Activated B cell treated with CpG ODN at 0.5 μM for 24 hours (primary cell): ENCODE data around the gene SMPD1. TPM values are rescaled to one million over a fixed set of nuclear protein-coding genes. Genes with fewer than 3 reads are reported as not detected.

Experiments used
- ATAC-seq: fragments of 200-7000 bp; cut with Tn5 transposase; one replicate; pipeline ENCODE4 v1.10.0; 2021; ENCODE audit warnings: low read depth, mild to moderate bottlenecking, moderate library complexity
- CTCF ChIA-PET: fragments of 350-600 bp; sonication (Branson Sonifier 250); formaldehyde crosslinking; loops from one replicate; lab custom pipeline; 2021; ENCODE audit warnings: antibody characterized with exemption; lab: Charles Lee
- POLR2A ChIA-PET: fragments of 350-600 bp; sonication (Branson Sonifier 250); formaldehyde crosslinking; loops from one replicate; lab custom pipeline; 2021; ENCODE audit warnings: antibody characterized with exemption; lab: Charles Lee
- DNase-seq: peaks from one replicate; pipeline ENCODE4 v3.0.0; 2022
- H3K27ac Mint-ChIP-seq: one replicate; pipeline ENCODE4 v1.8.0; 2020; ENCODE audit warnings: mixed read lengths
- H3K27me3 Mint-ChIP-seq: one replicate; pipeline ENCODE4 v1.8.0; 2021; ENCODE audit warnings: mixed read lengths
- H3K36me3 Mint-ChIP-seq: one replicate; pipeline ENCODE4 v1.8.0; 2021; ENCODE audit warnings: low read depth, mixed read lengths
- H3K4me1 Mint-ChIP-seq: one replicate; pipeline ENCODE4 v1.8.0; 2021; ENCODE audit warnings: mixed read lengths
- H3K4me3 Mint-ChIP-seq: one replicate; pipeline ENCODE4 v1.8.0; 2020; ENCODE audit warnings: mild to moderate bottlenecking, mixed read lengths
- H3K9me3 Mint-ChIP-seq: one replicate; pipeline ENCODE4 v1.8.0; 2020; ENCODE audit warnings: mixed read lengths
- CTCF ChIP-seq: fragments of 200-600 bp; IDR thresholded peaks from one replicate; pipeline ENCODE4 v1.8.0; 2022; ENCODE audit warnings: antibody characterized with exemption, mild to moderate bottlenecking
- intact Hi-C: fragments of 100-400 bp; cut with micrococcal nuclease; formaldehyde crosslinking; loops from one replicate; pipeline ENCODE4 v1.15.1; 2024
- total RNA-seq: library from RNA; stranded (reverse); gene quantifications from 2 replicates; pipeline ENCODE4 v1.2.3, GENCODE V29; 2022

SMPD1 gene
- total RNA-seq, 1 donor from 2014 or later = 16.9 TPM

- H3K9me3 Mint-ChIP-seq = no peaks in the 10 kb centered on the region
- DNase-seq = no peak
- ATAC-seq = no peak
- H3K27me3 Mint-ChIP-seq = no peaks in the 10 kb centered on the region
- peaks cover 12% of the 10 kb centered on the region for H3K36me3 Mint-ChIP-seq
- TF ChIP-seq CTCF = no peak
- H3K4me3 Mint-ChIP-seq = no peak overlapping the region
- H3K27ac Mint-ChIP-seq = no peak overlapping the region
- ChIA-PET POLR2A (interaction anchor here (0.6 kb wide), 1 partner anchor 14 kb away, joined by 5 read pairs; no protein-coding TSS in a partner anchor), CTCF (interaction anchor here (0.5 kb wide), 1 partner anchor 15 kb away, joined by 3 read pairs; no protein-coding TSS in a partner anchor)
- intact Hi-C loops = loop anchor here (5.0 kb wide), 1 partner anchor 208 kb away; the partner anchor contains the start of genes ILK and RRP8
- H3K4me1 Mint-ChIP-seq = peaks cover 32% of the 10 kb centered on the region
Observed at GRCh38 chr11:6393989-6394670, 3.9 kb downstream of the SMPD1 start.

- Mint-ChIP-seq H3K27ac (no peak overlapping the region), H3K4me3 (no peak overlapping the region), H3K27me3 (no peaks in the 10 kb centered on the region), H3K9me3 (no peaks in the 10 kb centered on the region), H3K4me1 (peaks cover 21% of the 10 kb centered on the region), H3K36me3 (peaks cover 10% of the 10 kb centered on the region)
- no peak for DNase-seq
- CTCF ChIA-PET = no interaction called here
- POLR2A ChIA-PET = no interaction called here
- intact Hi-C loops = no loop called here
- no peak for ATAC-seq
- no peak for TF ChIP-seq CTCF
Observed at GRCh38 chr11:6395470-6396060, 5.3 kb downstream of the SMPD1 start.

GRCh38 chr11:6397156-6397555 is 6.9 kb downstream of the SMPD1 start:
- DNase-seq (no peak), ATAC-seq (no peak)
- intact Hi-C loops = no loop called here
- Mint-ChIP-seq H3K4me1 (peaks cover 17% of the 10 kb centered on the region), H3K4me3 (no peak overlapping the region), H3K36me3 (peaks cover 10% of the 10 kb centered on the region), H3K9me3 (no peaks in the 10 kb centered on the region), H3K27me3 (no peaks in the 10 kb centered on the region), H3K27ac (no peak overlapping the region)
- TF ChIP-seq CTCF = no peak
- ChIA-PET POLR2A (no interaction called here), CTCF (no interaction called here)

- intact Hi-C loops = no loop called here
- no peak for ATAC-seq
- no peak for DNase-seq
- Mint-ChIP-seq H3K9me3 (no peaks in the 10 kb centered on the region), H3K27ac (no peak overlapping the region), H3K36me3 (peaks cover 10% of the 10 kb centered on the region), H3K27me3 (no peaks in the 10 kb centered on the region), H3K4me3 (no peak overlapping the region), H3K4me1 (peaks cover 21% of the 10 kb centered on the region)
- ChIA-PET CTCF (no interaction called here), POLR2A (no interaction called here)
- no peak for TF ChIP-seq CTCF
Observed at GRCh38 chr11:6397636-6398035, 7.4 kb downstream of the SMPD1 start.
